HG03342 (cell line): Measurements from ENCODE around the gene WAS.
"Not testable (repeated sequence)": the region's sequence is repeated elsewhere in the genome, so short reads cannot be mapped to it uniquely, and the experiment has no call there.

ENCODE experiments used
- ATAC-seq: cut with Tn5 transposase; IDR thresholded peaks from one replicate; pipeline ENCODE4 v1.9.1; 2021; ENCODE audit warnings: mild to moderate bottlenecking, moderate library complexity; ENCODE audit not compliant: unreplicated experiment

Gene WAS

DNA sequence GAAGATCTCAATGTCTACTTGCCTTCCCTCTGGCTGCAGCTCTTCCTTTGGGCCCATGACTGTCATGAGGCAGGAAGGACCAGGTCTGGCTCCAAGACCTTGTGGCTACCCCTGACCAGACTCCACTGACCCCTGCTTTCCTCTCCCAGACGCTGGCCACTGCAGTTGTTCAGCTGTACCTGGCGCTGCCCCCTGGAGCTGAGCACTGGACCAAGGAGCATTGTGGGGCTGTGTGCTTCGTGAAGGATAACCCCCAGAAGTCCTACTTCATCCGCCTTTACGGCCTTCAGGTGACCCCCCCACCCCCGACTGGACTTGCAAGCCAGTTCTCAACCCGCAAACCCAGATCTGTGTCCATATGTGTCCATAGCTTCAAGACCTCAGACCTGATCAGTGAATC, 535 bp downstream of the WAS start:
- ATAC-seq: no peak

DNA sequence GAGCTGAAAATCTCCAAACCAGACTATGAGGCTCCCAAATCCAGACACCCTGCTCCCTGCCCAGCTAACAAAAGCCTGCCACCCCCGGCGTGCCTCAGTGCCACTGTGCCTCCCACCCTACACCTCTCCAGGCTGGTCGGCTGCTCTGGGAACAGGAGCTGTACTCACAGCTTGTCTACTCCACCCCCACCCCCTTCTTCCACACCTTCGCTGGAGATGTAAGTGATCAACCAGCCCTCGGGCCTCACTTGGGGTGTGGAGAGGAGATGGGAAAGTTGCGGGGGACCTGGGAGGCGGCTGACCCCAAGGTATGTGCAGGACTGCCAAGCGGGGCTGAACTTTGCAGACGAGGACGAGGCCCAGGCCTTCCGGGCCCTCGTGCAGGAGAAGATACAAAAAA, 1.8 kb downstream of the WAS start:
- ATAC-seq: no peak

DNA sequence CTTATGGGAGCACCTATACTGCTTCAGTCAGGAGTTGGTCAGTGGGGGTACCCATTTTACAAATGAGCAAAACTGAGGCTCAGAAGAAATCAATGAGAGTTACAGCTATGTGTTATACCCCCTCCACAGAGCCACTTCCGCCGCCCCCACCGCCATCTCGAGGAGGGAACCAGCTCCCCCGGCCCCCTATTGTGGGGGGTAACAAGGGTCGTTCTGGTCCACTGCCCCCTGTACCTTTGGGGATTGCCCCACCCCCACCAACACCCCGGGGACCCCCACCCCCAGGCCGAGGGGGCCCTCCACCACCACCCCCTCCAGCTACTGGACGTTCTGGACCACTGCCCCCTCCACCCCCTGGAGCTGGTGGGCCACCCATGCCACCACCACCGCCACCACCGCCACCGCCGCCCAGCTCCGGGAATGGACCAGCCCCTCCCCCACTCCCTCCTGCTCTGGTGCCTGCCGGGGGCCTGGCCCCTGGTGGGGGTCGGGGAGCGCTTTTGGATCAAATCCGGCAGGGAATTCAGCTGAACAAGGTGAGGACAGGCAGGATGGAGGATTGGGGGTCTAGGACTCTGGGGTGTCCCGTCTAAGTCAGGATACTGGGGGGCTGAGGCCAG, 5.0 kb downstream of the WAS start:
- ATAC-seq: no peak

DNA sequence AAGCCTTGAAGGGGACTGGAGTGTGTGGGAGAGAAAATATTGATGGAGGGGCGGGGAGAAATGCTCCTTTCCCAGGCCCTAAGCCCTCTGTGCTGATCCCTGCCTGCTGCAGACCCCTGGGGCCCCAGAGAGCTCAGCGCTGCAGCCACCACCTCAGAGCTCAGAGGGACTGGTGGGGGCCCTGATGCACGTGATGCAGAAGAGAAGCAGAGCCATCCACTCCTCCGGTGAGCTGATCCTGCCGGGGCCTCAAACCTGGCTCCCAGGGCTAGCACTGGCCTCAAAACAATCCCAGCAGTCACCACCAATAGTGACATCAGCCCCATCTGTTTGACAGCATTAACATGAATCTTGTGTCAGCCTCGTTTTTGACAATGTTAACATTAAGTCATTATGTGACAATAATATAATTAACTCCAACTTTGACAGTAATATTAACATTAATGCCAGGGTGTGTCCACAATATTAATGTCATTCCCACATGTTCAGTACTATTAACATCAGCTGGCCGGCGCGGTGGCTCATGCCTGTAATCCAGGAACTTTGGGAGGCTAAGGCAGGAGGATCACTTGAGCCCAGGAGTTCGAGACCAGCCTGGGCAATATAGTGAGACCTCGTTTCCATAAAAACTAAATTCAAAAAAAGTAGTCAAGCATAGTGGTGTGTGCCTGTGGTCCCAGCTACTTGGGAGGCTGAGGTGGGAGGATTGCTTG, 5.8 kb downstream of the WAS start:
- no peak for ATAC-seq

DNA sequence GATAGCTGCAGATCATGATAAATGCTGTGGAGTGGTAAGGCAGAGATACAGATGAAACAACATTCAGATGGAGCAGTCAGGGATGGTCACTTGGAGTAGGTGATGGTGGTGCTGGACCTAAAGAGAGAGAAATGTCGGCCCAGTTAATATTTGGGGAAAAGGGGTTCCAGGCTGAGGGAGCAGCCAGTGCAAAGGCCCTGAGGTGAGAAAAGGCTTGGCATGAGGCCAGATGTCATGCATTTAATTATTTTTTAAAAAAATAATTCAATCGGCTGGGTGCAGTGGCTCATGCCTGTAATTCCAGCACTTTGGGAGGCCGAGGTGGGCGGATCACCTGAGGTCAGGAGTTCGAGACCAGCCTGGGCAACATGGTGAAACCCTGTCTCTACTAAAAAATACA, 8.1 kb downstream of the WAS start:
- ATAC-seq: not testable (repeated sequence)

DNA sequence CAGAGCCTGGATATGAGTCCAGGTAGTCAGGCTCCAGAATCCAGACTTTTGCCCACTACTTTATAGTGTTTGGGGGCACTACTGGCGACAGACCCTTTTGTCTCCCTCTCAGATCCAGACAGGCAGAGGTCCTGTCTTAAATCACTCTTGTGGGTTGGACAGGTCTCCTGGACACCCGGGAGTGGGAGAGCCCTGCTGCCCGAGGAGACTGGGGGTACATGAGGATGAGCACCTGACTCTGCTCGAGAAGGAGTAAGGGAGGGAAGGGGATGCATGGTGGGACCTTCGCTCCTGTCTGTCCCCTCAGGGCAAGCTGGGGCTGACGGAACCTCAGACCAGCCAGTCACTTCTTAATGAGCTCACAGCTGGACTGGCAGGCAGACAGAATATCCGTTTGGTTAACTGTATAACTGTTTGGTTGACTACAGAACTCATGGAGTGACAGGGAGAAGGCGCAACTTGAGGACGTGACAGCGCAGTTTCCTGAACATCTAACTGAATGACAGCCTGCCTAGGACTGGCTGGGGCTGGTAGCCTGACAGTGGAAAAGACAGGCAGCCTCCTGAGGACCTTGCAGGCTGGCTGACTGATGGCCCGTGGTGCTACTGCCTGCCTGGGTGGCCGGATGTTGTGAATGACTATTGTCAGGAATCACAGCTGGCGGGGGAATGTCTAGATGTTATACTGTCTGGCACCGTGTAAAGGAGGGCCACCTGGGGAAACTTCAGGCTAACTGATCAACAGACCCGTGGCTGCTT, 11.4 kb downstream of the WAS start:
- no peak for ATAC-seq

DNA sequence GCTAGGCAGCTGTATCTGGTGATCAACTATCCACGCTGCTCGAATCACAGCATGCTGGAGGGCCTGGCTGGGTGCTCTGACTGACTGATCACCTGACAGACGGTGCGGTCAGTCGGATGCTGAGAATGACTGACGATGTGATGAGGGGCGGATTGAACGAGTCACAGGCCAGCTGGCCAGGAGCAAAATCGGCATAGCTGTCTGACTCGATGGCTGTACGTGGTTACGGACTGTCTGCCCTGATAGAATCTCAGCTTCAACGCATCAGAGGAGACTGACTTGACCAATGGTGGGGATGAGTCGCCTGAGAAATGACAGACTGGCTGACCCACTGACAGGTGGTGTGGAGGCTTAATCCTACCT, 11.9 kb downstream of the WAS start:
- no peak for ATAC-seq

DNA sequence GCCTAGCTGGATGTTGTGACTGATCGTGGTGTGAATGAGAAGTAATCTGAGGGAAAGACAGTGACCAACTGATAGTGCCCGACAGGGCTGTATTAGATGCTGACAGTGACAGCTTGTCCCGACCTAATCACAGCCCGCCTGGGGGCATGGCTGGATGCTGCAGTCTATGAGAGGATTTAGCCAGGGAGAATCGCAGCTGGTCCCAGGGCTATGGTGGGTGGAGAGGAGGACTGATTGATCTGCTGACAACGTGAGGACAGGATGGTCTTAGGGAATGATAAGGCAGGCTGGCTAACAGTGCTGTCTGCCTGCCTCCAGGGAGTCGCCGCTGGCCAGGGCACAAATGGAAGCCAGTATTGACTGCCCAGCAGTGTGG, 12.3 kb downstream of the WAS start:
- ATAC-seq: no peak

DNA sequence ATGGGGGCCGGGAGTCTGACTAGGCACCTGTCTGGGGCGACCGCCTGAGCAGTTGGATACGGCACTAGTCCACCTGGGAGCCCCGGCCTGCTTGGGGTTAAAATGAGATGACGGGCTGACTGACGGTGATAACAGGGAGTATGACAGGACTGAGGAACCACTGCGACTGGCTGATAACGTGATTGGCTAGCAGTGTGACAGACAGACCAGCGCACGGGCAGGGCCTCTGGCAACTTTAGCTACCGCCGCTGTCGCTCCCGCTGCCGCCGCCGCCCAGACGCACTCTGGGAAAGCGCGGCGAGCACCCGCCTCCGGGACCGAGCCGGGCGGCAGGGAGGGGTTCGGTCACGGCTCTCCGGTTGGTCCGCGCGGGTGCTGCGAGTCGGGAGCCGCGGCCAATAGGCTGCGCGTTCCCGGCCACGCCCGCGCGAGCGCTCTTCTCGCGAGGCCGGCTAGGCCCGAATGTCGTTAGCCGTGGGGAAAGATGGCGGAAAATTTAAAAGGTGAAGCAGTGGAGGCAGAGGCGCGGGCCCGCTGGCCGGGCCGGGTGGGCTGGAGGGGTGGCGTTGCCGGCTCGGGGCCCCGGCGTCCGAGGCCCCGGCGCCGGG, 12.8 kb downstream of the WAS start, which contains the start of gene SUV39H1:
SUV39H1 (plus strand) TSS at position 434 of the 608 bp plus-strand sequence; CDS start at position 485, 51 bp downstream.
- ATAC-seq: peak; percentile 92

DNA sequence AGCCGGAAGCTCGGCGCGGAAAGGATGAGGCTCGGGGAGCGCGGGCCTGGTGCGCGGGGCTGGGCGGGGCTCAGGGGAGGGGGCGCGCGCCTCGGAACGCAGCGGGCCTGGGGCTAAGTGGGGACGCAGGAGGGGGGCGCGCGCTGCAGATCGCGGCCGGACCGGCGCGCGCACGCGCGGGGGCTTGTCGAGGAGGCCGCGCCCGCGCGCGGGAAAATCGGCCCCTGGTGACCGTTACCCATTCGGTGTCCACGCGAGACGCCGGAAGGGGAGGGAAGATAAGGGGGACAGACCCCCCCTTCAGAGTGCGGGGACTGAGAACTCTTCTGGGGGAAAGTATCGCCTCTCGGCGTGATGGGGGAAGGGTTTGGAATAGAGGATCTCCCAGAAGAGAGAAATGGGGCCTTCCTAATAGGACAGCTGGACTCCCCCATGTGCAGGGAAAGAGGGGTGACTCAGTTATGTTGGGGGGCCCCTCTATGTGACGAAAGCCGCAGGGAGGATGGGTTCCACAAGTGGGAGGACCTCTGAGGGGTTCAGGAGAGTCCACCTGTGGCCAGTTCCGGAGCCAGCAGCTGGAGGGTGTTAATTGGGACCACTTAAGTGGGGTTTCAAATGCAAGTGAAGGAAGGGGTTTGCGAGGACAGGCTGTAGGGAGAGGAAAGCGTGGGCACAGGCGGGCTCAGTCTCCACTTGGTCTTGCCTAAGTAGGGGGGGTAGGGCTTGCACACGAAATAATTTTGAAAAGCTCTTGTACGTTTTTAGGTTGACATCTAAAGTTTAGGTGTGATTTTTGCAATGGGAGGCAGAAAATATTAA, 13.5 kb downstream of the WAS start:
- ATAC-seq: no peak

DNA sequence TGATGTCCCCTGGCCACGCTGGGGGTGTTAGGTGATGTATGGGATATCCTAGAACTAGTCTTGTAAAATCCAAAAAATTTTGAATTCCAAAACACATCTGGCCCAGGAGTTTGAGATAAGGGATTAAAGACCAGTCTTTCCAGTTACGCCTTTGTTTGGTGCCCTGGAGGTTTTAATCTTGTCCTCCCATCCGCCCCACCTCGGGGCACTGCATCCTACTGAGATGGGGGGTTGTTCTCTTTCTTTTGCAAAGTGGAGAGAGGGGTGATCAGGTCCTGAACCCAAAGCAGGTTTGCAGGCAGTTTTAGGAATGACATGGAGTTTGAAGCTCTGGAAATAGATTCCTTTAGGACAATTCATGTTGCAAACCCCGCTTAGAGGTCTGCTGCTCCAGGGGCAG, 14.7 kb downstream of the WAS start:
- no peak for ATAC-seq

DNA sequence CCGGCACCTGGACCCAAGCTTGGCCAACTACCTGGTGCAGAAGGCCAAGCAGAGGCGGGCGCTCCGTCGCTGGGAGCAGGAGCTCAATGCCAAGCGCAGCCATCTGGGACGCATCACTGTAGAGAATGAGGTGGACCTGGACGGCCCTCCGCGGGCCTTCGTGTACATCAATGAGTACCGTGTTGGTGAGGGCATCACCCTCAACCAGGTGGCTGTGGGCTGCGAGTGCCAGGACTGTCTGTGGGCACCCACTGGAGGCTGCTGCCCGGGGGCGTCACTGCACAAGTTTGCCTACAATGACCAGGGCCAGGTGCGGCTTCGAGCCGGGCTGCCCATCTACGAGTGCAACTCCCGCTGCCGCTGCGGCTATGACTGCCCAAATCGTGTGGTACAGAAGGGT, 16.6 kb downstream of the WAS start:
- ATAC-seq: no peak

DNA sequence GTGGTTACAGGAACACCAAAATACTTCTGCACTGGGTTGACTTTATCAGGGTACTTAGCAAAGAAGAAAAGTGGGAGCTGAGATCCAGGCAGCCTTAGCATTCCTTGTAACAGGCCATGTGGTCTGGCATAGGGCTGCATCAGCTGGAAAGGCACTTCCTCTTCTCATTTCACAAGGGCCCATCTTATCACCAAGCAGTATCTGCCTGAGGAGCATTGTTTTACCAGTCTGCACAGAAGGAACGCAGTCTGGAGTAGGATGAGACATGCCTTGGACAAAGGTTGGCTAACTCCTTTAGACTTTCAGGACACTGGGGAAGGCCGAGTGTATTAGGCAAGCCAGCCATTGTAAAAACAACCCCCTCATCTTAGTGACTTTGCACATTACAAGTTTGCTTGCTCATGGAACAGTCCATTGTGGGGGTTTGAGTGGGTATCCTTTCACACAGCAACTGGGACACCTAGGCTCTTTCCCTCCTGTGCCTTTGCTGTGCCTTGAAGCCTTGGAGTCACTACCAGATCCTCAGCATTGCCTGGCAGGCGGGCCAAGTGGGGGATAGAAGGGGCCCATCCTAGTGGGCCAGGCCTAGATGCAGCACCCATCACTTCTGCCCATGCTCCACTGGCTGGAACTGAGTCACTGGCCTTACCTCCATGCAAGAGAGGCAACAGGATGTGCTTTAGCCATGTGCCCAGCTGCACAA, 17.5 kb downstream of the WAS start:
- no peak for ATAC-seq

DNA sequence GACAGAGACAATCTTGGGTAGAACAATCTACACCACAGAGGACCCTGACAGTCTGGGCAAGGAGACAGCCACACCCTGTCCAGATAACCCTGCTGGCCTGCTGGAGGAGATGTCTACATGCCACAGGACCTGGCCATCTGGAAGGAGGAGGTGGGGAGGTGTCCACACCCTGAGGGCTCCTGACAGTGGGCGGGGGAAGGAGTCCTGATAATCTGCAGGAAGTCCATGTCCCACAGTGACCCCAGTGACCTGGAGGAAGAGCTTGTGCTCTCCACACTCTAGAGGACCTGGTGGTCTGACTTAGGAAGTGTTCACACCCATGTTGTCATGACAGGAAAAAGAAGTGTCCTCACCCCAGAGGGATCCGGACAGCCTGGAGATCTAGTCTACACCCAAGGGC, 18.4 kb downstream of the WAS start:
- no peak for ATAC-seq

DNA sequence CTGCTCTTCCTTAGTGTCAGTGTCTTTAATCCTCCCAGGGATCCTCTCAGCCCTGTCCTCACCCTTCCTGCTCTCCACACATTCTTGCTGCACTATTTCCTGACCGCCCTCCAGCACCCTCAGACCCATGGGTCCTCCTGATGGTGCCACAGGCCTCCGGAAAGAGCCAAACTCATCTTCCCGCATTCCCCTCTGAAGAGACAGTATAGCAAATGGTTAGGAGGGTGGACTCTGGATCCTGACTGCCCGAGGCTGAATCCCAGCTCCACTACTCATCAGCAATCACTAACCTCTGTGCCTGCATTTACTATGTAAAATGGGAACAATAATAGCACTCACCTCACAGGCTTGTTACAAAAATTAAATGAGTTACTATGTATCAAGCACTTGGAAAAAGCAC, 19.1 kb downstream of the WAS start:
- no peak for ATAC-seq

DNA sequence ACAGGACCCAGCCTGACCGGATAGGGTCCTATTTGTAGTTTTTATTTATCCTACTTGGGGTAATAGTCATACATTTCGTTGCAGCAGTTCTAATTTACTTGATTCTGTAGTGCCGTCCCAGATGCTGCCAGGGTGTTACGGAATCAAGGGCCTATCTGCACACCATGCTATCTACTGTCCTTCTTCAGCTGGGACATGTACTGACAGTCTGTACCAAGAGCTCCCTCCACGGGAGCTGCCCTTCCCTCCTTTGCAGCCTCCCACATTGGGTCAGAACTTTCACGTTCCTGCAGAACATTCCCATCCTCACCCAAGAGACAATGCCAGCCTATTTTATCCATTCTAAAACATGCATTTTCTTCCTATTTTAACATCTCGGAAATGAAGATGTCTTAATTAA, 19.6 kb downstream of the WAS start:
- no peak for ATAC-seq

DNA sequence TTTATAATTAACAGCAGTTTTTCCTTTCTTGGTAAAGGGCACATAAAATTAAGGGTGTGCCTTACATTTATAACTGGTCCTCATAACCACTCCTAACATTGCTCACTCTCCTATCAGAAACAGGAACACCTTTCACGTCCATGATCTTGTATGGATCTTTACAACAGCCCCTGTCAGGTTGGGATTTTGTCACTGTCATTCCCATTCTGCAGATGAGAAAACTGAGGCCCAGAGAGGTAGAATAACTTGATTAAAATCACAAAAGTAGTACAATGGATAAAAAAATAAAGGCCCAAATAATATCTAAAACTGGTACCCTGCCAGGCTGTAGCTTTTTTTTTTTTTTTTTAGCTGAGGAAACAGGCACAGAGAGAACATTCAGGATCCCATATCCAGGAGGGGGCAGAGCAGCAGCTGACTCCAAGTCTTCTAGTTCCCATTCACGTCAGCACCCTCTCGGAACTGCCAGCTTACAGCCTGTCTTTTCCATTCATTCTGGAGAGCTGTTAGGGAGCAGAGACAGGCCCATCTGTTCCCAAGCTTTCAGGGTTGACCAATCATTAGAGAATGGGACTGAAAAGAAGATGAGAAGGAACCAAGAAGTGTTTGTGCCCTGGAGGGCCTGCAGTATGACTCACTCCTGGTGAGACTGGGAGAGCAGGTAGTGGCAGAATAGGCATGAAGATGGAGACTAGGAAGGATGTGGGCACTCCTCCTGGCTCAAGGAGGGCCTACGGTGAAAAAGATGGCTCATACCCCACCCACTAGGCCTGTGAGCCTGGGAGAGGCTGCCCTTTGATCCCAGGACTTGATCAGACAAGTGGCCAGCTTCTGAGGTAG, 20.3 kb downstream of the WAS start:
- no peak for ATAC-seq

DNA sequence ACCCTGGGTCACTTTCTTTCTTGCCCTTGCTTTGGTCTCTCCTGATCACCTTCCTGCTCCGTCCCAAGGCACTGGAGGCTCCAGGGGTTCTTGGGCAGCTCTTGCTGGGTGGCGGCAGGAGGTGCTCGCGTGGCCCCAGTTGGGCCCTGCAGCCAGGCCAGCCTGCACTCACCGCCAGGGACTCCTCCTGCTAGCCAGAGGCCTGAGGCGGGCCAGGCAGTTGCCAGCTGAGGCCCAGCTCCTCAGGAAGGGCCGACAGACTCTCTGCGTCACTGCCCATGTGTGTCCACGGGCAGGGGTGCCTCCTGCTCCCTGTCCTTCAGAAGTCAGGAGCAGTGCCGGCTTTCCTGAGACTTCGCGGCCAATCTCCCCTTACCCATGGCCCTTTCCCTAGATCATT, 22.3 kb downstream of the WAS start:
- no peak for ATAC-seq

DNA sequence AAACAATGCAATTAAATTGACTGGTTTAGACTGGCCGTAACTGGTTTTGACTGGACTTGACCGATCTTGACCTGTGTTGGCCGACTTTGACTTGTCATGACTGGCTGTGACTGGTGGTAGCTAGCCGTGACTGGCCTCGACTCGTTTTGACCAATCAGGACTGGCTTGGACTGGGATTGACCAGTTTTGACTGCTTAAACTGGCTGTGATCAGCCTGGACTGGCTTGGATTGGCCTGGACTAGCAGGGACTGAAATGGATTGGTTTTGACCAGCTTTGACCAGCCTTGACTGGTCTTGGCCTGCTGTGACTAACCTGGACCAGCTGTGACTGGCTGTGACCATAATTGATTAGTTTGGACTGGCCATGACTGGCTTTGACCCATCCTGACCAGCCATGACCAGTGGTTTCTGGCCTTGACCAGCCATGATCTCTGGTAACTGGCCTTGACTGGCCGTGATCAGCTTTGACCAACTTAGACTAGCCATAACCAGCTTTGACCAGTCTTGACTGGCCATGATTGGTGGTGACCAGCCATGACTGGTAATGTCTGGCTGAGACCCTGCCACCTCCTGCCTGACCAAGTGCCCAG, 26.0 kb downstream of the WAS start:
- ATAC-seq: no peak
